GM08714 (cell line): ENCODE data around the gene BTBD9.

Source experiments
- H3K4me3 ChIP-seq: fragments of 200-500 bp; sonication (Bioruptor generic); 2 replicates; pipeline ENCODE4 v1.5.1; 2014; ENCODE audit warnings: mild to moderate bottlenecking, low read length, inconsistent platforms
- ZNF274 ChIP-seq: IDR thresholded peaks from 2 replicates; pipeline ENCODE4 v1.6.1; 2012; ENCODE audit warnings: mild to moderate bottlenecking, low read depth, low read length

The BTBD9 gene

GRCh38 chr6:38503960-38504682 is 135.6 kb downstream of the BTBD9 start:
- no peak for TF ChIP-seq ZNF274

GRCh38 chr6:38503032-38503773 is 136.5 kb downstream of the BTBD9 start:
- TF ChIP-seq ZNF274, result no peak
- H3K4me3 ChIP-seq, result no peak overlapping the region

More at GRCh38 chr6:38503960-38504682, 135.6 kb downstream of the BTBD9 start:
- H3K4me3 ChIP-seq, result no peak overlapping the region

- no peak overlapping the region for H3K4me3 ChIP-seq
- TF ChIP-seq ZNF274, result no peak
Measured at GRCh38 chr6:38502423-38502822, 137.3 kb downstream of the BTBD9 start.

GRCh38 chr6:38501931-38502330 is 137.8 kb downstream of the BTBD9 start:
- TF ChIP-seq ZNF274, result no peak
- H3K4me3 ChIP-seq, result no peak overlapping the region

GRCh38 chr6:38499529-38500096 is 140.1 kb downstream of the BTBD9 start:
- no peak overlapping the region for H3K4me3 ChIP-seq
- TF ChIP-seq ZNF274, result no peak

GRCh38 chr6:38498805-38499445 is 140.8 kb downstream of the BTBD9 start:
- no peak for TF ChIP-seq ZNF274
- no peak overlapping the region for H3K4me3 ChIP-seq

- H3K4me3 ChIP-seq, result no peak overlapping the region
- TF ChIP-seq ZNF274, result no peak
Measured at GRCh38 chr6:38498085-38498484, 141.6 kb downstream of the BTBD9 start.

- TF ChIP-seq ZNF274, result no peak
Measured at GRCh38 chr6:38497546-38497945, 142.2 kb downstream of the BTBD9 start.

GRCh38 chr6:38495922-38496635 is 143.7 kb downstream of the BTBD9 start:
- H3K4me3 ChIP-seq, result no peak overlapping the region
- TF ChIP-seq ZNF274, result no peak

More at GRCh38 chr6:38497546-38497945, 142.2 kb downstream of the BTBD9 start:
- no peak overlapping the region for H3K4me3 ChIP-seq

GRCh38 chr6:38495518-38495917 is 144.2 kb downstream of the BTBD9 start:
- no peak for TF ChIP-seq ZNF274
- no peak overlapping the region for H3K4me3 ChIP-seq

GRCh38 chr6:38493931-38494547 is 145.7 kb downstream of the BTBD9 start:
- H3K4me3 ChIP-seq, result no peak overlapping the region
- no peak for TF ChIP-seq ZNF274

GRCh38 chr6:38492031-38492430 is 147.7 kb downstream of the BTBD9 start:
- H3K4me3 ChIP-seq, result no peak overlapping the region
- TF ChIP-seq ZNF274, result no peak

GRCh38 chr6:38489951-38490350 is 149.8 kb downstream of the BTBD9 start:
- H3K4me3 ChIP-seq, result no peak overlapping the region
- TF ChIP-seq ZNF274, result no peak
